Dedifferentiated amniotic fluid mesenchymal stem cell (primary cell): ENCODE data around the gene OR4D1.

ENCODE experiments used
- DNase-seq: peaks from one replicate; pipeline ENCODE4 v3.0.0-alpha.2; 2016; ENCODE audit errors: extremely low spot score

OR4D1 gene

DNA sequence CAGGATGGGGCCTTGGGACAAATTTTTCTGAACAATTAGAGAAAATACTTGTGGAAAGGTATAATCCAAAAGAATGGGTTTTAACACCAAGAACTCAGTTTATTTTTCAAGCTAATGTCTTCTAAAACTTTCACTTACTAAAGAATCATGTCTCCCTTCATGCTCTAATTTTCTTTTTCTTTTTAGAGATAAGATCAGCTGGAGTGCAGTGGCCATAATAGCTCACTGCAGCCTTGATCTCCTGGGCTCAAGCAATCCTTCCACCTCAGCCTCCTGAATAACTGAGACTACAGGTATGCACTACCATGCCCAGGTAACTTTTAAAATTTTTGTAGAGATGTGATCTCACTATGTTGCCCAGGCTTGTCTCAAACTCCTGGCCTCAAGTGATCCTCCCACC is 5.5 kb downstream of the OR4D1 start:
- no peak for DNase-seq

DNA sequence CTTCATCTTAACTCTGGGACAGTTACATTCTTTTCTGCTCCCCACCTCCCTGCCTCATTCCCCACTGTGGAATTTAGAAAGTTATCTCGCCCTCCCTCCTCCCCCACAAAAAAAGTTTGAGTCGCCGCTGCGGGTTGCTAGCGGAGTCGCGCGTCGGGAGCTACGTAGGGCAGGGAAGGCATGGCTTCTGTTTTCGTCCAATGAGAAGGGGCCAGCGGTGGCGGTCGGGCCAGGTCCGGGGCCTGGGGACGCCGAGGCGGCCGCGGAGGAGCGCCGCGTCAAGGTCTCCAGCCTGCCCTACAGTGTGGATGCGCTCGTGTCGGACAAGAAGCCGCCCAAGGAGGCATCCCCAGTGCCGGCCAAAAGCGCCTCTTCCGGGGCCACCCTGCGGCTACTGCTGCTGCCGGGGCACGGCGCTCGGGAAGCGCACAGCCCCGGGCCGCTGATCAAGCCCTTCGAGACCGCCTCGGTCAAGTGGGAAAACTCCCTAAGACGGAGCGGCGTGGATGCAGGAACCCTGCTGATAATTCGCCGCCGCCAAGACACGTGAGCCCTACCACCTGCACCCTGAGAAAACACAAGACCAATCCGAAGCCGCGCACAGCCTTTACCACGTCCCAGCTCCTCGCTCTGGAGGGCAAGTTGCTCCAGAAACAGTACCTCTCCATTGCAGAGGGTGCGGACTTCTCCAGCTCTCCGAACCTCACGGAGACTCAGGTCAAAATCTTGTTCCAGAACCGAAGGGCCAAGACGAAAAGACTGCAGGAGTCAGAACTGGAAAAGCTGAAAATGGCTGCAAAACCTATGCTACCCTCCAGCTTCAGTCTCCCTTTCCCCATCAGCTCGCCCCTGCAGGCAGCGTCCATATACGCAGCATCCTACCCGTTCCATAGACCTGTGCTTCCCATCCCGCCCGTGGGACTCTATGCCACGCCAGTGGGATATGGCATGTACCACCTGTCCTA is 8.9 kb downstream of the OR4D1 start:
- DNase-seq = no peak

DNA sequence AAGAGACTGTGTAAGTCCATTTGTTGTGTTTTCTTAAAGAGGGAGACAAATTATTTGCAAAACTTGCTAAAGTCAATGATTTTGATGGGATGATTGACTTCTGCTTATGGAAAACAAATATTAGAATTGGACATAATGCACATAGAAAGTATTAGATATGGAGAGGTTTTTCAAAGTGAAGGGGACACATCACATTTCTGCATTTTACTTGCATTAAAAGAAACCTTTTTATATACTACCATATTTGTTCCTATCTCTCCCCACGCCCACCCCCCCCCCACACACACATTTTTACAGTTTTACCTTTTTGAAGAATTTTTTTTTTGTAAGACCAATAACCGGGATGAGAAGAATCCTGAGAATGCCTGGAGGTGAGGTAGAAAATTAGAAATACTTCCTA is 10.0 kb downstream of the OR4D1 start:
- DNase-seq = no peak

DNA sequence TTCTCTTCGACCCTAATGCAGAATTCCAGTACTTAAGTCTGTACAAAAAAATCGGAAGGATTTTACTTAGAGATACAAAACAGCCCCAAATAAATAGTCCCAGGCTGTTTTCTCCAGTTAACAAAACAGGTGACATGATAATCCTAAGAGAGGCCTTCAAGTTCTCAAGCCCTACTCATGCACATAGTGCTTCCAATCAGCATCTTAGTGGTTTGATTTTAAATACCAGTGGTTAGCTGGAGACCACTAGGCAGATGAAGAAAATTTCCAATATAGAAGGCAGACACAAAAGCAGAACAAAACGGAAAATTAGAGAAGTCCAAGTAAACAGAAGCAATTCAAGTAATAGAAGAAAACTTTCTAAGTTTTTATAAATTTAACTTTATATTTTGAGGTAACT is 13.4 kb downstream of the OR4D1 start:
- DNase-seq = no peak

DNA sequence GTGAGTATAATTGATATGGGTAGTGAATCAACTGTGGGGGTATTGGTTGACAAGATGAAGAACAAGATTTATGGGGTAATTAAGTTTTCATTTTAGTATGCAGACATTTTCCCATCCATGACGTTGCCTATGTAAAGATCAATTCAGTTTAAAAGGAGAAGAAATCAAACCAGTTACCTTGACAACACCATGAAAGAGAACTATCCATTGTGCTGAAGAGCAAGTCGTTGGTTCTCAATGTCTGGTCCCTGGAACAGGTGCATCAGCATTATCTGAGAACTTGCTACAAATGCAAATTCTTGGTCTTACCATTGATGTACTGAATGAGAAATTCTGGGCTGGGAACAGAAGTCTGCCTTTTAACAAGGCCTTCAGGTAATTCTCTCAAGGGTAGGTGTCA is 17.8 kb downstream of the OR4D1 start:
- DNase-seq = no peak

DNA sequence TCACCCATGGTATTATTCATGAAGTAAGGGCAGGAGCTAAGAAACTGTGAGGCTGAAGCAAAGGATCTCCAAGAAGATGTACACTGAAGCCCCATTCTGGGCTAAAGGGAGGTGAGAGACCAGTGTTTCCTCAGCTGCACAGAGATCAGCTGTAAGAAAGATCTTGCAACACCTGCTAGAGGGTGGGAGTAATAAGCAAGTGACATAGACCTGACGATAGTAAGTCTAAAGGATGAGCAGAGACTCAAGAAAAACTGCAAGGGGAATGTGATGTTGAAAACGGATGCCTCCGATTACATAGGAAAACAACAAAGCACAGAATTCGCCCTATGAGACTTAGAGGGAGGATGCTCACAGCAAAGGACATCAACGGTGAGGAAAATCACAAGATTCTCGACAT is 18.5 kb downstream of the OR4D1 start, which contains the start of gene OR4D2:
Gene OR4D2 (plus strand): TSS at position 301 of the 400 bp plus-strand sequence. CDS start 2,674 bp downstream, outside the sequence.
- DNase-seq = no peak

DNA sequence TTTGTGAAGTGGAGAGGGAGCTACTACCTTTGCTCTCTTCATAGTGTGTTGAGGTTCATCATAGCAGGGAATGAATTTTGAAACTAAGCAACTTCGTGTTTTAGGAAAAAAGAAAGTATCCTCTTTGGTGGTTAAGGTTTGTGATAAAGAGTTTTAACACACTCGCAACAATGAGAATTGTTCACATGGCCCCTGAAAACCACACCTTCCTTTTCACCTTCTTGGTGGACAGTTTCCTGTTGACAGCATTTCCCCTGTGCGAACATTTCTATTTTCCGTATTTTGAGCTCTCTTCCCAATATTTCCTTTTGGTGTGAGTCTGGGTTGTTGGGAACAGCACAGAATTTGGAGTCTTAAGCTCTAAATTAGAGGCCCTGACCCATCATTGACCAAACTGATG is 22.4 kb downstream of the OR4D1 start:
- no peak for DNase-seq

DNA sequence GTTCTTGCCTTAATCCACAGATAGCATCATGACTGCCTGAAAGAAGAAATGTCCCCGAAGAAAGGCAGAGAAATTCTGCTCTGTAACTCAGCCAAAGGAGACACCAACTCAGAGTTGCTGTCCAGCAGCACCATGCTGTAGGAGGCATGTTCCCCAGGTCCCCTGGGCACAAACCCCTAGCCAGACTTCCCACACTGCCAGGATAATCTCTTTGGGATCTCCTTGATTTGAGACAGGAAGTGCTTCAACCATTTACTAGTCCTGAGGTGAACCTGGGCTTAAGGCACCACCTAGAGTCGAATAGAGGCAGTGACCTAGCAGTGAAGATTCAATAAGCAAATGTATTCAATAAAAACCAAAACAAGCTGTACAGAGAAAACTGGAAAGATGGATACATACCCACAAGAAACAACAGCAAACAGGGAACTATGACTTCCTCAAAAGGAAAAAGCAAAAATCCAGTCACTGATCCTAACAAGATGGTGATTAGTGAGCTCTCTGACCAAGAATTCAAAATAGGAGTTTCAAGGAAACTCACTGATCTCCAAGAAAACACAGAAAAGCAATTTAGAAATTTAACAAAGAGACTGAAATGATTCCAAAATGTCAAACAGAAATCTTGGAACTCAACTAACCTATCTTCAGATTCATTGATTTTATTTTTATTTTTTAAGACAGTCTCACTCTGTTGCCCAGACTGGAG is 24.3 kb downstream of the OR4D1 start:
- DNase-seq = no peak

DNA sequence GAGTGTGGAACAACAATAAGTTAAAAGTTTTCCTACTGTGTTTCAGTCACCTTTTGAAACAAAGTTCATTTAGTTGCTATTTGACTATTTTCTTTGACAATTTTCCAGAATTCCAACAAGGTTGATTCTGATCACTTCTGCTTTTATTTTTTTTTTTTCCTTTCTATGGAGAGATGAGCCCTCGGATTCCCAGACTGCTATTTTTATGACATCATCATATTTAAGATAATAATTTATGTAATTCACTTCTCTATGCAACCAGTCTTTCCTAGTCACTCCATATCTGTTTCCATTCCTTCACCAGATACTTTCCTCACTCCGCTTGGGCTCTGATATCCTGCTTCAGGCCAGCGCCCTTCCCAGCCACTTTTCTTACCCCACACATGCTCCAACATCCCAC is 26.7 kb downstream of the OR4D1 start:
- DNase-seq = no peak

DNA sequence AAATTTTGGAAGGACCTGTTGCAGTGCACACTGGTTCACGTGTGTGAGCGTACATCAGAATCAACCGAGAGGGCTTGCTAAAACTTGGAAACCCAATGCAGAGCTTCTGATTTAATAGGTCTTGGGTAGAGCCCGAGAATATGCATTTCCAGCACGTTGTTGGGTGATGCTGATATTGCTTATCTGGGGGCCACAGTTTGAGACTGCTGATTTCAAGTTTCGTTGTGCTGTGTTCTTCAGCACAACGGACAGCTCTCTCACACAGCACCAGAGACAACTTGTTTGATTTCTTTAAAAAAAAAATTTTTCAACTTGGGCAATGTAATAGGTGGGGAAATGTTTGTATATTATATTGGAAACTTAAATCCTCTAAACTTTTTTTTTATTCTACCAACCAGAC is 28.0 kb downstream of the OR4D1 start:
- no peak for DNase-seq

DNA sequence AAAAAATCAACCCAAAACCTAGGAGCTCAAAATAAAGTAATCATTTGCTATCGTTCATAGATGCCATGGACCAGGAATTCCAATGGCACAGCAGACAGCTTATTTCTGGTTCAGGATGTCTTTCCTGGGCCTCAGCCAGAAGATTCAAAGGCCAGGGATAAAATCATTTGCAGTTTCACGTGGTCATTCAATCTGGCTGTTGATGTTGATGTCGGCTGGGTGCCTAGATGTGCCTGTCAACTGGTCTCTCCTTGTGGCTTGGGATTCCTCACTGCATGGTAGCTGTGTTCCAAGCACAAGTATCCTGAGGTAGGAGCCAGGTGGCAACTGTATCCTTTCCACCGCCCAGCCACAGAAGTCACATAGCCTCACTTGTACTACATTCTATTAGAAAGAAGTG is 33.6 kb downstream of the OR4D1 start:
- DNase-seq = no peak

DNA sequence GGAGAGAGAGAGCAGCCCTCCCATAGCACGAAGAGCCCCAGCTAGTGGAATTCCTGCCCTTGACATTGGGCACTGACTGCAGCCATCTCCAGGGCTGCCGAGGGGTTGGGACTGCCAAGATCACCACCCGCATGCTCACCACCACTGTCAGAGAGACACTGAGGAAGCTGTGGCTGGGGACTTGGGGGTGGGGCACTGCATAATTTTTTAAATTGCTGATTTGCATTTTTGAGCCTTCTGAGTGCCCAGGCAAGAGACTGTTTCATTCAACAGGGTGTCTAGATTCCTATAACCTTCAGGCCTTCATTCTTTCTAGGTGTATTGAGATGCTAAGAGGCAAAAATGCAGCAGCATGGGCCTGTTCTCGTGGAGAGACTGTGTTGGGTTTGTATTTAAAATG is 35.3 kb downstream of the OR4D1 start:
- DNase-seq = no peak

DNA sequence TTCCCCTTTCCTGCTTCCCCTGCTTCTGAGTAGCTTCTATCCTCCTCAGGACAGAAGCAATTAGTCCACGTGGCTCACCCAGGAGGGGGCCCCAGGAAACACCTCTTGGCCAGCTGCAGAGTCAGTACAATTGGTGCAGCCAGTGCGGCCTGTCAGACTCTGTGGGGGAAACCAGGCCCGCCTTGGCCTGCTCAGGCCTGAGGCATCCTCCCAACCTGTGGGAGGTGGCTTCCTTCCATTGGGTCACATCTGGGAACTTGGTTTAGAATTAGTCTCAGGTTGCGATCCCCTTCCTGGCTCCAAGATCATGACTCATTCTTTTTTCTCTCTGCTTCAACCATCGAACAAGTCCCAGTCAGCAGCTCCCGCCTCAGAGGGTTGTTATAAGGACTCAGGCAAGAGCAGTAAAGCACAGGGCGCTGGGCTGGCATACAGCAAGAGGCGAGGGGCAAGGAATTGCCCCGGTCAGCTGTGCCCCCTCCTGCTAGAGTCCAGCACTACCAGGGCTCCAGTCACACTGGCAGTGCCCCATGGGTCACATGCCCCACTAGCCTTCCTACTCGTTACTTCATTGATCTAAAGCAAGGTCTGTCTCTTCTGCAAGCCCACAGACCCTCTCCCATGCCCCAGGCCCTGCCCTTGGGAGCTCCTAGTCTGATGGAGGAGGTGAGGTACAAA is 36.3 kb downstream of the OR4D1 start:
- DNase-seq = no peak

DNA sequence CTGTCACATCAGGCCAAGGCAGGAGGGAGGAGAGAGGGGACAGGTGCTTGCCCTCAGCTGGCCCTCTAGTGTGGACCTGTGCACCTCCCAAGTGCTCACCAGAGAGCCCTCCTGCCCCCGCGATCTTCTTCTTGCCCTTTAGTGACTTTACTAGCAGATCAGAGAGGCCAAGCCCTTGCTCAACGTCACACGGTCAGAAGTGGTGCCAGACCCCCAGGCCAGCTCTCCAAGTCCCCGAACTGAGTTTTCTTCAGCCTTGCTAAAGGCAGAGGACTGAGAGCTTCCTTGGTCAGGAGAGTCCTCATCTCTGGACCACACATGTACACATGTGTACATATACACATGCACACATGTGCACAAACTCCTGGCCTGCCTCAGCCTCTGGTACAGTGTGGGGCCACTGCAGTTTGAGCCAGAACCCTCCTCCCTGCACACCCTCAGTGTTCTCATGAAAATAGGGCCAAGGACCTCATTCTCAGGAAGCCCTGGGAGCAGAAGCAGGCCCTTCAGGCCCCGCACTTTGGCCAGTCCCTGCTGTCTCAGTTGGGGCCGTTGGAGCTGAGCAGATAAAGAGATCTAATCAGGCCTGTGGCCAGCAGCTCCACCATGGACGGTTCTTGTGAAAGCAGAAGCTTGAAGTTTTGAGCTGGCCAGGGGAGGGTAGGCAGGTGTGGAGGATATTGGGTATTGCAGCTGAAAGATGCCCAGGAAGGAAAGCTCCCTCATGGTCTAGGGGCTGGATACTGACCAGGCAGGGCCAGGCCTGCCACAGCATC is 37.0 kb downstream of the OR4D1 start:
- no peak for DNase-seq

DNA sequence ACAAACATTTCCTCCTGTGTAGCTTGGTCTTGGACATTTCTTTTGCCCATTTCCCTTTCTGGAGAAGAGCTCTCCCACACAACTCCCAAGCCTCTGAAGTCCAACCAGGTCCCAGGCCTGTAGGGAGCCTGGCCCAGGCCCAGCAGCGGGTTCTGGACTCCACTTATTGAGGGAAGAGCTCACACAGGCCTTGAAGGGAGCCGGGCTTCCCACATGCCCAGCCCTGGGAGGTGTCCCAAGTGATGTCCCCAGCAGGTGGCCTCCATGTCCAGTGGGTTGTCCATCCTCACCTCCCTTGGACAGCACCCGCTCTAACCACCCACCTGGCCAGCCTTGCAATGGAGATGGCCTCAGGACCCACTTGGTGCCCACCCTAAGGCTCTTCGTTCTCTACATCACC is 38.4 kb downstream of the OR4D1 start:
- no peak for DNase-seq

DNA sequence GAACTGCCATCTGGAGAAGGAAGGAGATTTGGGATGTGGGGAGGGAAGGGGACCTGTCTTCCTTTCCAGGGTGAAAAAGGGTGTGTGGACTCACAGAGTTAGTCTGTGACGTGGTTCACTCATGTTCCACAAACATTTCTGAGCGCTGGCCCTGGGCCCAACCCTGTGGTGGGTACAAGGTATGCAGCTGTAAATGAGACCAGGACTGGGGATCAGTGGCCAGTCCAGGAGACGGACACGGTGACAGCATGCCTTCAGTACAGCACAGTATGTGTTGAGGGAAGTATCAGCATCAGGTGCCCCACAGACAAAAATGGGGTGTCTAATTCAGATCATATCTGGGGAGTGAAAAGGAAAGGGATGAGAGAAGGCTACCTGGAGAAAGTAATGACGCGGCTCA is 38.9 kb downstream of the OR4D1 start:
- no peak for DNase-seq

DNA sequence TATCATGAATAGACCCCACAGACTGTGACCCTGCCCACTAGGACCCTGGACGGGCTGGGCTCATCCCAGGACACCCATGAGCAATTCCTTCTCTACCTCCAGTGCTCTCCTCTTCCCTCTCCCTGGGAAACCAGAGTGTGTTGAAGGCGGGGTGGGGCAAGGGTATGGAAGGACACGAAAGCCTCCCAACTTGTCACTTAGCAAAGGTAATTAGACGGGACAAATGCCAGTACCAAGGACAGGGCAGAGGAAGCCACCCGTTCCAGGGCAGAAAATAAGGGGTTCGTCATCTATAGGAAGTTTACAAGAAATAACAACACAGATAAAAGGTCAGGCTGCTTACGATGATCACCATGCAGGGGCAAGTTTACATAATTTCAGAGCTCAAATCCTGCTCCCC is 39.5 kb downstream of the OR4D1 start:
- DNase-seq = no peak

DNA sequence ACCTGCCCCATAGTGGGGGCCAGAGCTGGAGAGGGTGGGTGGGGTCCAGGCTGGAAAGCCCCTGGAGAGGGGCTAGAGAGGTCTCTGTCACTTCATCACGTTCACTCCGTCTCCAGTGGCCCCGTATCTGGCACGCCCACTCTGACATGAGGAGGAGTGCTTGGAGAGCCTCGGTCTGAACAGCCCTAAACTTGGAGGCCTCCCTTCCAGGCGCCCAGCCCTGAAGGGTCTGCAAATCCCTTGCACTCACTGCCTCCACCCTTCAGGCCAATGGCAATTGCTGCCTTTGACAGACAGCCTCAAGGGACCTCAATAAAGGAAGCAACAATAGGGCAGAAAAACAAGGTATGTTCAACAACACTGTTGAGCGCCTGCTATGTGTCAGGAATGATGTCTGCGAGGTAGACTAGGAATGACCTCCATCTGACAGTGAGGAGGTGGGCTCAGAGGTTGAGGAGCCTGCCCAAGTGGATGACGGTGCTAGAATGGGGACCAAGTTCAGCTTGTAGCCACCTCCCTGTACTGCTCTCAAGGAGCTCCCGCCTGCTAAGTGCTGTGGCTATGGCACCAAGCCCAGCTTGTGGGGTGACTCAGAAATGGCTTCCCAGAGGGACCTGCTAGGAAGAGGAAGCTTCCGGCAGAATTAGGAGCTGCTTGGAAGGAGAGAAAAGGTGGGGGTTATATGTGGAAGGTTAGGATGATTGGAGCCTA is 41.4 kb downstream of the OR4D1 start:
- DNase-seq = no peak

DNA sequence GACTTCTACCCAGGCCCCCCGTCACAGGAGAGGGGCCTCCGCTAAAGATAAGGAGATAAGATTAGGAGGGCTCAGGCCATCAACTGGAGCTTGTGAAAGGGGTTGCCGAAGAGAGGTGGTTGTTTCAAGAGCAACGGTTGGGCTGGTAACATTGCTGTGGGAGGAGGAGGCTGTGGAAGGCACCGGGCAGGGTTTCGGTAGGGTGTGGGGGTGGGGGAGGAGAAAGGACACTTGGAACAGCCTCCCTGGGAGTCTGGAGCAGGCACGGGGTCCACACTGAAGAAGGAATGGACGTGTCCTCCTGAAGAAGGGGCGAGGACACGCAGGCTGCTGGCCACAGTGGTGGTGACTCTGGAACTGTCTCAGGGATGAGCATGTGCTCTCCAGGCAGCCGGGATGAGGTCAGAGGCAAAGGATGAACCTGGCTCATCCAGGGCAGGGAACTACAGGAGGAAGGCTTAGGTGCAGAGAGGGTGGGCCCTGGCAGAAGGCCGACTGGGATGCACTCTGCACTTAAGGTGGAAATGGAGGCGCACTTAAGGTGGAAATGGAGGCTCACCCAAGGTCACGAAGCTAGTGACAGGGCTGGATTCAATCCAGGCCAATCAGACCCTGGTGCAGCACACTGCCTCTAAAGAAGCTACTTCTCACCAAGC is 43.2 kb downstream of the OR4D1 start:
- no peak for DNase-seq

DNA sequence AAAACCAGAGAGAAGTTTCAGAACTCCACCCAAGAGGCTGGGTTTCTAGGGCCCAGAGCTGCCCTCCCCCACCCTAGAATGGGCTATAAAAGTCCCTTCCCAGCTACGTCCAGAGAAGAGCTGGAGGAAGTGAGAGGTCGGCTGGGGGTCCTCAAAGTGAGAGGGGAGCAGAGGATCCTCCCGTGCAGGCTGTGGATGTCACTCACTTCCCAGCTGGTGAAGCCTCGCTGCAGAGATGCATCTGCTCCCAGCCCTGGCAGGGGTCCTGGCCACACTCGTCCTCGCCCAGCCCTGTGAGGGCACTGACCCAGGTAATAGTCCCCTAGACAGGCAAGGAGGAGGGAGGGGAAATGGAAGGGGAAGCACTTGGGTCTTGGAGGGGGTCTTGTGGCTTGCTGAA is 44.4 kb downstream of the OR4D1 start, which contains the start of gene EPX:
Gene EPX (plus strand): TSS at position 115 of the 400 bp plus-strand sequence. CDS start 121 bp downstream, at position 236.
- no peak for DNase-seq
